Esophagus squamous epithelium (tissue), 5 donors: ENCODE results near the gene DYRK2. TPM values are rescaled to one million over a fixed set of nuclear protein-coding genes. Genes with fewer than 3 reads are reported as not detected.

Experiments used
- DNase-seq: peaks from one replicate; lab custom pipeline; 2025; lab: John Stamatoyannopoulos, UW
- H3K27ac ChIP-seq, 4 donors: fragments of 200-600 bp; sonication (generic); one replicate each; pipeline ENCODE4 v1.5.1; 2016 to 2019; ENCODE audit warnings: mild to moderate bottlenecking in 1 of 4
- H3K27me3 ChIP-seq, 4 donors: fragments of 200-600 bp; sonication (generic); 1 replicate in 3 of 4; 2 replicates in 1 of 4; pipeline versions ENCODE4 v1.5.1 to v1.6.0; 2017 to 2021; ENCODE audit warnings: antibody characterized with exemption in 1 of 4
- H3K36me3 ChIP-seq, 3 donors: fragments of 200-600 bp; sonication (generic); one replicate each; pipeline ENCODE4 v1.5.1; 2016 to 2019
- H3K4me1 ChIP-seq, 3 donors: fragments of 200-600 bp; sonication (generic); one replicate each; pipeline ENCODE4 v1.5.1; 2017 to 2019
- H3K4me3 ChIP-seq, 4 donors: fragments of 200-600 bp; sonication (generic); 1 replicate in 3 of 4; 2 replicates in 1 of 4; pipeline ENCODE4 v1.5.1; 2016 to 2019; ENCODE audit warnings: mild to moderate bottlenecking in 2 of 4, moderate library complexity in 1 of 4
- H3K9me3 ChIP-seq, 3 donors: fragments of 200-600 bp; sonication (generic); one replicate each; pipeline ENCODE4 v1.5.1; 2016 to 2019
- CTCF ChIP-seq, 6 experiments: fragments of 450-650 bp in 4 of 6; fragments of 200-600 bp in 2 of 6; sonication (generic) in 2 of 6; IDR thresholded peaks; one replicate each; pipeline ENCODE4 v1.5.1; 2016 to 2019; ENCODE audit warnings: antibody characterized with exemption in 6 of 6, mild to moderate bottlenecking in 4 of 6, moderate library complexity in 4 of 6
- POLR2A ChIP-seq, 4 donors: fragments of 450-650 bp; IDR thresholded peaks; one replicate each; pipeline ENCODE4 v1.6.1; 2017; ENCODE audit warnings: antibody characterized with exemption in 4 of 4, mild to moderate bottlenecking in 4 of 4, moderate library complexity in 3 of 4
- whole genome bisulfite sequencing, 2 donors: methylation state at CpG; one replicate each; pipeline ENCODE4 v1.1.5; 2018; 5-methylcytosine and 5-hydroxymethylcytosine counted together
- intact Hi-C: fragments of 100-400 bp; cut with DNase I; formaldehyde crosslinking; loops from one replicate; pipeline ENCODE4 v1.15.0; 2022
- total RNA-seq, 4 donors: library from RNA; depleted of rRNA; stranded (reverse); fragments of >200 nt; gene quantifications; one replicate each; pipeline ENCODE4 v1.1.0, GENCODE V29; 2016
- donor health status: DM: yes; HTN: yes; CAD: no.

The DYRK2 gene
- total RNA-seq, 4 donors from 2014 or later = 14.9 to 22.1 (median 15.7) TPM

- Histone ChIP-seq H3K9me3 (no peaks in the 10 kb centered on the region), H3K36me3 (no peaks in the 10 kb centered on the region), H3K27me3 (no peaks in the 10 kb centered on the region), H3K27ac (no peak overlapping the region), H3K4me1 (peaks cover 0 to 11% (median 5%) of the 10 kb centered on the region in 3 donors), H3K4me3 (no peak overlapping the region)
- DNase-seq = no peak
- 64 to 78% methylated on average over 2 of the region's 2 CpGs for WGBS, 2 donors
- TF ChIP-seq CTCF (IDR thresholded peaks at IDR 0.05) (no peak), POLR2A (IDR thresholded peaks at IDR 0.05) (no peak)
- intact Hi-C loops = no loop called here
These were observed 48.9 kb downstream of the DYRK2 start for GRCh38 chr12:67697443-67697842.

DNA sequence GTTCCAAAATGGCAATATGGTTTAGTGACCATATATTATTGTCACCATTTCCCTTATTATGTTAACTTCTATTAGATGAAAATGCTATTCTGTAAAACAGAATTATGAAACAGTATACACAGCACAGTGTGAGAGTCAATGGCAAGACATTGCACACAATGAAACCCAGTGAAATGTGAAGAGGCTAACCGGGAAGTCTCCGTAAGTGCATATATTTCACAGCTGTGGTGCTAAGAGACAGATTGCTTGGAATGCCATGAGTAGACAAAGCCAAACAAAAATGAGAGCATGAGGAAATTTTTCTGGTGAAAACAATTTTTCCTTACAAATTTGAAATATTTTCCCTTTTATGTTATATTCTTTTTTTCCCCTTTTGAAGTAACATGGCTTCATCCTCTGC, 49.4 kb downstream of the DYRK2 start:
- Histone ChIP-seq H3K9me3 (no peaks in the 10 kb centered on the region), H3K4me1 (peaks cover 0 to 11% (median 5%) of the 10 kb centered on the region in 3 donors), H3K36me3 (no peaks in the 10 kb centered on the region), H3K27ac (no peak overlapping the region), H3K27me3 (no peaks in the 10 kb centered on the region), H3K4me3 (no peak overlapping the region)
- TF ChIP-seq POLR2A (IDR thresholded peaks at IDR 0.05) (no peak), CTCF (IDR thresholded peaks at IDR 0.05) (no peak)
- DNase-seq = no peak
- intact Hi-C loops = no loop called here
- WGBS, 2 donors = 45 to 58% methylated on average over 2 of the region's 2 CpGs

DNA sequence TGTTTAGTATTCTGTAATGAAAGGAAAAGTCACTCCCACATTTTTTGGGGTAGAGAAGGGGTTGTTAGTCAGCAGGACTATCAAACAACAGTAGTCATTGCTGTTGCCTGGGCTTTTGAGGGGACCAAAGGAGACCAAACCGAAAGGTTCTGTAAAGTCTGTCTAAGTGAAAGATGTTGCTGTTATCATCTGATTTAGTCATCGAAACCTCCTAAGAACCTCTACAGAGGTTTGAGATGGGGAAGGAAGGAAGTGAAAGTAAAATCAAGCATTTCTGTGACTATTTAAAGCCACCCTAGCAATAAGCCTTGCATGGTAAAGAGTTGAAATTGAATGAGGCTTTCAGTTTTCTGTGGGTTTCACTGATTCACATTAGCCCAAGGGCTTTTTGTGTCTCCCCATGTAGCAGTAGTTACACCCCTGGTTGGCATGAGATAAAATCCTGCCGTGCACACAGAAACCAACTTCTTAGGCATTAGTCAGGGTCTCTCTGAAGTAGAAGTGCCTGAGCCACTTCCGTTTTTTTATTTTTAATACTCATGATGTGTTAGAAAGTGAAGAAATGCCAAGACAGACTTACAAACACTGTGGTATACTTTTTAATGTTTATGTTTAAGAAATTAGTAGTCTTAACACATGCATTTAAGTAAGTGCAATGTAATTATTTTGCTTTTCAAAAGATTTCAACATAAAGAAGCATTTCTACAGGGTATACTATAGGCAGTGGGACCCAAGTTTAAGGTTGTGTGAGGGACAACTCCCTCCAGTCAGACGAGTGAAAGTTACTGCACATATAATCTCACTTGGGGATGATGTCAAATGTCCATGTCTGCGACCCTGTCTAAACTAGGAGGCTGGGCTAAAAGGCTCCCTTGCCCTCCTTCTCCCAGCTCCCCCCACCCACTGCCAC, 50.4 kb downstream of the DYRK2 start:
- H3K36me3 ChIP-seq = no peaks in the 10 kb centered on the region
- H3K4me1 ChIP-seq = peaks cover 0 to 11% (median 5%) of the 10 kb centered on the region in 3 donors
- H3K9me3 ChIP-seq = no peaks in the 10 kb centered on the region
- H3K4me3 ChIP-seq = peak overlapping the region in 2 of 4 donors; percentile 15 to 51
- DNase-seq = no peak
- intact Hi-C loops = no loop called here
- WGBS, 2 donors = 47 to 57% methylated on average over 6 of the region's 6 CpGs
- peak overlapping the region in 1 of 4 donors; percentile 9 for H3K27ac ChIP-seq
- TF ChIP-seq POLR2A (IDR thresholded peaks at IDR 0.05) (no peak), CTCF (IDR thresholded peaks at IDR 0.05) (no peak)
- H3K27me3 ChIP-seq = no peaks in the 10 kb centered on the region

DNA sequence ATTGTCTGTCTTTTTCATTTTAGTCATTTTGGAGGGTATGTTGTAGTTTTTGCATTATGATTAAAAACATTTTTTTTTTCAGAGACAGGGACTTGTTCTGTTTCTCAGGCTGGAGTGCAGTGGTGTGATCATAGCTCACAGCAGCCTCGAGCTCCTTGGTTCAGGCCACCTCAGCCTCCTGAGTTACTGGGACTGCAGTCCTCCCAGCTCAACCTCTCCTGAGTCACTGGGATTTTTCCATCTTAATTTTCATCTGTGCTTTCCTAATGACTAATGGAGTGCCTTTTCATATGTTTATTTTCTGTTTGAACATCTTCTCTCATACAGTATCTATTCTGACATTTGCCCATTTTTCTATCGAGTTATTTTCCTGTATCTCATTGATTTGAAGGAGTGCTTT, 52.6 kb downstream of the DYRK2 start:
- intact Hi-C loops = no loop called here
- no peak for DNase-seq
- Histone ChIP-seq H3K27ac (no peak overlapping the region), H3K4me3 (no peak overlapping the region), H3K27me3 (no peaks in the 10 kb centered on the region), H3K9me3 (no peaks in the 10 kb centered on the region), H3K4me1 (peaks cover 0 to 25% (median 5%) of the 10 kb centered on the region in 3 donors), H3K36me3 (no peaks in the 10 kb centered on the region)
- TF ChIP-seq POLR2A (IDR thresholded peaks at IDR 0.05) = no peak
- TF ChIP-seq CTCF (IDR thresholded peaks at IDR 0.05) = no peak
- 65 to 83% methylated on average over 2 of the region's 2 CpGs for WGBS, 2 donors

- WGBS, 2 donors = 81 to 88% methylated on average over 1 of the region's 1 CpG
- no peak for TF ChIP-seq CTCF (IDR thresholded peaks at IDR 0.05)
- TF ChIP-seq POLR2A (IDR thresholded peaks at IDR 0.05) = no peak
- H3K36me3 ChIP-seq = no peaks in the 10 kb centered on the region
These were observed 53.6 kb downstream of the DYRK2 start for GRCh38 chr12:67702136-67702535.

More at GRCh38 chr12:67702136-67702535, 53.6 kb downstream of the DYRK2 start:
- no peaks in the 10 kb centered on the region for H3K9me3 ChIP-seq
- DNase-seq = no peak
- no peak overlapping the region for H3K4me3 ChIP-seq
- H3K27me3 ChIP-seq = no peaks in the 10 kb centered on the region
- no peak overlapping the region for H3K27ac ChIP-seq
- intact Hi-C loops = no loop called here
- peaks cover 0 to 28% (median 5%) of the 10 kb centered on the region in 3 donors for H3K4me1 ChIP-seq
